GM12875 (cell line): Measurements from ENCODE around the gene DAB2IP.

Source experiments
- H3K4me3 ChIP-seq: one replicate; pipeline ENCODE4 v1.5.1; 2011; ENCODE audit warnings: low read depth, low read length, control low read depth
- CTCF ChIP-seq: IDR thresholded peaks from 2 replicates; pipeline ENCODE4 v1.5.1; 2011; ENCODE audit warnings: low read depth, mild to moderate bottlenecking, control low read depth, inconsistent platforms, low read length, moderate library complexity, borderline replicate concordance; ENCODE audit not compliant: insufficient read depth

Gene DAB2IP

GRCh38 chr9:121773954-121774714 lies 122.7 kb downstream of the DAB2IP start:
- no peak overlapping the region for H3K4me3 ChIP-seq
- no peak for TF ChIP-seq CTCF

GRCh38 chr9:121774715-121775613 lies 123.5 kb downstream of the DAB2IP start:
- TF ChIP-seq CTCF, result no peak
- H3K4me3 ChIP-seq, result no peak overlapping the region

GRCh38 chr9:121776001-121776738 lies 124.7 kb downstream of the DAB2IP start:
- no peak overlapping the region for H3K4me3 ChIP-seq

GRCh38 chr9:121776739-121777637 lies 125.6 kb downstream of the DAB2IP start:
- no peak overlapping the region for H3K4me3 ChIP-seq
- no peak for TF ChIP-seq CTCF

More at GRCh38 chr9:121776001-121776738, 124.7 kb downstream of the DAB2IP start:
- no peak for TF ChIP-seq CTCF

- no peak for TF ChIP-seq CTCF
- no peak overlapping the region for H3K4me3 ChIP-seq
These were observed 127.1 kb downstream of the DAB2IP start for GRCh38 chr9:121778252-121779225.
